ENCODE data around the gene TDP1. TPM values are rescaled to one million over a fixed set of nuclear protein-coding genes. Genes with fewer than 3 reads are reported as not detected.

Gene TDP1
- total and polyA plus RNA-seq, 2 of the 13 experiments (the other 11 are each of a cell fraction or from before 2014, with no cell fraction given), result 16.4 to 31.2 TPM

- no peak for TF ChIP-seq ZHX1 (CRISPR knock-in tag; IDR thresholded peaks at IDR 0.05; ENCODE audit: low read depth)
- TF ChIP-seq, protein P1, sequence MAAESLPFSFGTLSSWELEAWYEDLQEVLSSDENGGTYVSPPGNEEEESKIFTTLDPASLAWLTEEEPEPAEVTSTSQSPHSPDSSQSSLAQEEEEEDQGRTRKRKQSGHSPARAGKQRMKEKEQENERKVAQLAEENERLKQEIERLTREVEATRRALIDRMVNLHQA (CRISPR knock-in tag; IDR thresholded peaks at IDR 0.05), result no peak
- no peak for TF ChIP-seq THAP11 (CRISPR knock-in tag; IDR thresholded peaks at IDR 0.05)
- TF ChIP-seq ZNF766 (CRISPR knock-in tag; IDR thresholded peaks at IDR 0.05; ENCODE audit: borderline replicate concordance), result no peak
- TF ChIP-seq NFKB2 (CRISPR knock-in tag; IDR thresholded peaks at IDR 0.05; ENCODE audit: borderline replicate concordance), result no peak
- TF ChIP-seq ZNF598 (CRISPR knock-in tag; IDR thresholded peaks at IDR 0.05; ENCODE audit: borderline replicate concordance), result no peak
- TF ChIP-seq KLF12 (CRISPR knock-in tag; IDR thresholded peaks at IDR 0.05; ENCODE audit: borderline replicate concordance), result no peak
- TF ChIP-seq ZNF563 (CRISPR knock-in tag; IDR thresholded peaks at IDR 0.05), result no peak
- no peak for TF ChIP-seq TBX3 (IDR thresholded peaks at IDR 0.05; ENCODE audit: borderline replicate concordance)
- no peak for TF ChIP-seq HNRNPK (IDR thresholded peaks at IDR 0.05; ENCODE audit: low read depth, low read length, poor library complexity, severe bottlenecking)
- no peak for TF ChIP-seq ZNF326 (CRISPR knock-in tag; IDR thresholded peaks at IDR 0.05; ENCODE audit: borderline replicate concordance)
- no peak for TF ChIP-seq SMYD3 (CRISPR knock-in tag; IDR thresholded peaks at IDR 0.05)
- no peak for TF ChIP-seq NFIB (CRISPR knock-in tag; IDR thresholded peaks at IDR 0.05; ENCODE audit: borderline replicate concordance)
These were observed 103.2 kb downstream of the TDP1 start (continued) for GRCh38 chr14:90058876-90059458.

Data from HepG2 (cell line).